ENCODE measurements around the gene FAM170B. TPM values are rescaled to one million over a fixed set of nuclear protein-coding genes. Genes with fewer than 3 reads are reported as not detected.

The FAM170B gene
- total and polyA plus RNA-seq, 9 of the 15 experiments (the other 6 are each of a cell fraction or from before 2014, with no cell fraction given), result 0.11 to 0.21 TPM; not detected in 7

GRCh38 chr10:49144058-49144720 is 10.4 kb upstream of the FAM170B start (continued):
- no peak for TF ChIP-seq HDAC1 (IDR thresholded peaks at IDR 0.05)
- no peak for TF ChIP-seq RBM15 (IDR thresholded peaks at IDR 0.05; ENCODE audit: insufficient read depth, low read length)
- no peak for TF ChIP-seq ZNF695 (CRISPR knock-in tag; IDR thresholded peaks at IDR 0.05)
- TF ChIP-seq FOXP4 (CRISPR knock-in tag; IDR thresholded peaks at IDR 0.05; ENCODE audit: borderline replicate concordance), result no peak
- no peak for TF ChIP-seq PHF20 (IDR thresholded peaks at IDR 0.05; ENCODE audit: partially characterized antibody)

GRCh38 chr10:49143249-49143648 is 9.4 kb upstream of the FAM170B start:
- no peak overlapping the region for H3K9ac ChIP-seq (ENCODE audit: insufficient read depth in 1 of 2, low read depth in 2 of 2, low read length in 2 of 2)
- ChIA-PET POLR2A (no interaction called here), CTCF (ENCODE audit: low intra/inter-chr PET ratio) (no interaction called here)
- H3K36me3 ChIP-seq (ENCODE audit: control insufficient read depth, insufficient read depth, low read length), result no peaks in the 10 kb centered on the region
- no peaks in the 10 kb centered on the region for H4K20me1 ChIP-seq (replicated peaks; ENCODE audit: control insufficient read depth, insufficient read depth, low read length)
- H3K9me3 ChIP-seq (replicated peaks; ENCODE audit: control insufficient read depth, insufficient read depth, low read depth, low read length), result no peaks in the 10 kb centered on the region
- intact Hi-C loops (cut with micrococcal nuclease) (no loop called here), in situ Hi-C loops (cut with MboI) (no loop called here)
- H3K4me3 ChIP-seq, result no peak overlapping the region
- H3K27me3 ChIP-seq (ENCODE audit: control insufficient read depth in 2 of 2, insufficient read depth in 2 of 2, low read length in 2 of 2), result no peaks in the 10 kb centered on the region
- no peak overlapping the region for H3K27ac ChIP-seq (ENCODE audit: extremely low read depth, low read depth, low read length)
- peaks cover 0 to 3% of the 10 kb centered on the region in 2 experiments; a peak in 2 of 5 replicates for H3K4me1 ChIP-seq (replicated peaks in 1 of 2; ENCODE audit: control insufficient read depth in 2 of 2, insufficient read depth in 2 of 2, low read length in 2 of 2)
- no peak overlapping the region for H2AFZ ChIP-seq (ENCODE audit: low read depth, low read length)
- no peaks in the 10 kb centered on the region for H3K79me2 ChIP-seq (ENCODE audit: control insufficient read depth, insufficient read depth, low read length)
- FAIRE-seq (no peak), ATAC-seq (peak; percentile 24; the same call in 1 of the 3 replicates), DNase-seq (ENCODE audit: extremely low read depth in 1 of 4, low spot score in 3 of 4) (no peak)
- no peaks in the 10 kb centered on the region for H3K9me1 ChIP-seq (ENCODE audit: control insufficient read depth, insufficient read depth, low read length)
- no peak overlapping the region for H3K4me2 ChIP-seq (ENCODE audit: insufficient read depth, low read length)
- BruUV-seq (replicated peaks), result no TSS peak
- no peak for TF ChIP-seq MYC (IDR thresholded peaks at IDR 0.05; ENCODE audit: low read depth, low read length)
- no peak for TF ChIP-seq MYC (CRISPR knock-in tag; IDR thresholded peaks at IDR 0.05; ENCODE audit: borderline replicate concordance, low read depth)
- no peak for TF ChIP-seq FOXA3 (CRISPR knock-in tag; conservative IDR thresholded peaks at IDR 0.05 in 1 of 2, IDR thresholded peaks at IDR 0.05 in 1 of 2)
- no peak for TF ChIP-seq CEBPG (CRISPR knock-in tag; IDR thresholded peaks at IDR 0.05)
- peak in 1 of 2 experiments; percentile 48; a peak in 1 of 4 replicates for TF ChIP-seq CEBPG (tag; conservative IDR thresholded peaks at IDR 0.05 in 1 of 2, IDR thresholded peaks at IDR 0.05 in 1 of 2)
- peak; percentile 55 for TF ChIP-seq ATF3 (IDR thresholded peaks at IDR 0.05)
- TF ChIP-seq ATF3 (CRISPR knock-in tag; conservative IDR thresholded peaks at IDR 0.05), result no peak
- no peak for TF ChIP-seq ZSCAN32 (CRISPR knock-in tag; IDR thresholded peaks at IDR 0.05)
- no peak for TF ChIP-seq ARID3B (CRISPR knock-in tag; IDR thresholded peaks at IDR 0.05; ENCODE audit: borderline replicate concordance)
- 0 out of 2 replicates have a peak, but pooled peaks have one; percentile 21 for TF ChIP-seq CEBPB (tag; IDR thresholded peaks at IDR 0.05)
- TF ChIP-seq FOS (IDR thresholded peaks at IDR 0.05; ENCODE audit: extremely low read depth, insufficient read length), result no peak

Measured in K562 (cell line).